LoVo (cell line): ENCODE data around the gene TAF11L13.
"Not testable (repeated sequence)": the region's sequence is repeated elsewhere in the genome, so short reads cannot be mapped to it uniquely, and the experiment has no call there.

Experiments
- DNase-seq: peaks from one replicate; pipeline ENCODE4 v3.0.0-alpha.2; 2016; ENCODE audit warnings: low spot score

Gene TAF11L13

DNA sequence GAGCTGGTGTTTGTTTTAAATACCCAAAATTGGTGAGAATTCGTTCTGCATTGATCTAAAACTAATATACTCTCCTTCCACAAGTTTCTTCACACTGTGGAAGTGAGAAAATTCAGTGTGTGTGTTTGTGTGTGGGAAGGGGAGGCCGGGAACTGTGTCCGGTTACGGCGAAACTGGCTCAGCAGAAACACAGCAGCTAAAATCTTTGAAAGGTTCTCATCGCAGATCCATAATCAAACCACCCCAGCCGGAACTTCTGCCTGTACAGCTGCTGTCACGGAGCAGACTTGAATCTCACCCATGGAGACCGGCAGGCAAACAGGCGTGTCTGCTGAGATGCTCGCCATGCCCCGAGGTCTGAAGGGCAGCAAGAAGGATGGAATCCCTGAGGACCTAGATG is at the start of gene TAF11L13:
Gene TAF11L13, plus strand, starts transcription at position 301 of the 400 bp plus-strand sequence.
- DNase-seq = not testable (repeated sequence)

DNA sequence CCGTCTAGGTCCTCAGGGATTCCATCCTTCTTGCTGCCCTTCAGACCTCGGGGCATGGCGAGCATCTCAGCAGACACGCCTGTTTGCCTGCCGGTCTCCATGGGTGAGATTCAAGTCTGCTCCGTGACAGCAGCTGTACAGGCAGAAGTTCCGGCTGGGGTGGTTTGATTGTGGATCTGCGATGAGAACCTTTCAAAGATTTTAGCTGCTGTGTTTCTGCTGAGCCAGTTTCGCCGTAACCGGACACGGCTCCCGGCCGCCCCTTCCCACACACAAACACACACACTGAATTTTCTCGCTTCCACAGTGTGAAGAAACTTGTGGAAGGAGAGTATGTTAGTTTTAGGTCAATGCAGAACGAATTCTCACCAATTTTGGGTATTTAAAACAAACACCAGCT is 46.2 kb upstream of the TAF11L13 start, which contains the start of gene TAF11L7:
Gene TAF11L7, minus strand, starts transcription at position 101 of the 400 bp plus-strand sequence.
- not testable (repeated sequence) for DNase-seq

- not testable (repeated sequence) for DNase-seq
Measured at GRCh38 chr5:17590860-17591259, 41.0 kb upstream of the TAF11L13 start, which contains the start of gene TAF11L8. TAF11L8 (minus strand) TSS chr5:17590960.

DNA sequence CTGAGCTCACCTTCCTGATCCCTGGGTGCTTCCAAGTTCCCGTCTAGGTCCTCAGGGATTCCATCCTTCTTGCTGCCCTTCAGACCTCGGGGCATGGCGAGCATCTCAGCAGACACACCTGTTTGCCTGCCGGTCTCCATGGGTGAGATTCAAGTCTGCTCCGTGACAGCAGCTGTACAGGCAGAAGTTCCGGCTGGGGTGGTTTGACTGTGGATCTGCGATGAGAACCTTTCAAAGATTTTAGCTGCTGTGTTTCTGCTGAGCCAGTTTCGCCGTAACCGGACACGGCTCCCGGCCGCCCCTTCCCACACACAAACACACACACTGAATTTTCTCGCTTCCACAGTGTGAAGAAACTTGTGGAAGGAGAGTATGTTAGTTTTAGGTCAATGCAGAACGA is 37.6 kb upstream of the TAF11L13 start, which contains the start of gene TAF11L9:
Gene TAF11L9, minus strand, starts transcription at position 140 of the 400 bp plus-strand sequence.
- not testable (repeated sequence) for DNase-seq

DNA sequence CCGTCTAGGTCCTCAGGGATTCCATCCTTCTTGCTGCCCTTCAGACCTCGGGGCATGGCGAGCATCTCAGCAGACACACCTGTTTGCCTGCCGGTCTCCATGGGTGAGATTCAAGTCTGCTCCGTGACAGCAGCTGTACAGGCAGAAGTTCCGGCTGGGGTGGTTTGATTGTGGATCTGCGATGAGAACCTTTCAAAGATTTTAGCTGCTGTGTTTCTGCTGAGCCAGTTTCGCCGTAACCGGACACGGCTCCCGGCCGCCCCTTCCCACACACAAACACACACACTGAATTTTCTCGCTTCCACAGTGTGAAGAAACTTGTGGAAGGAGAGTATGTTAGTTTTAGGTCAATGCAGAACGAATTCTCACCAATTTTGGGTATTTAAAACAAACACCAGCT is 34.2 kb upstream of the TAF11L13 start, which contains the start of gene TAF11L10:
Gene TAF11L10, minus strand, starts transcription at position 101 of the 400 bp plus-strand sequence.
- DNase-seq = not testable (repeated sequence)

DNA sequence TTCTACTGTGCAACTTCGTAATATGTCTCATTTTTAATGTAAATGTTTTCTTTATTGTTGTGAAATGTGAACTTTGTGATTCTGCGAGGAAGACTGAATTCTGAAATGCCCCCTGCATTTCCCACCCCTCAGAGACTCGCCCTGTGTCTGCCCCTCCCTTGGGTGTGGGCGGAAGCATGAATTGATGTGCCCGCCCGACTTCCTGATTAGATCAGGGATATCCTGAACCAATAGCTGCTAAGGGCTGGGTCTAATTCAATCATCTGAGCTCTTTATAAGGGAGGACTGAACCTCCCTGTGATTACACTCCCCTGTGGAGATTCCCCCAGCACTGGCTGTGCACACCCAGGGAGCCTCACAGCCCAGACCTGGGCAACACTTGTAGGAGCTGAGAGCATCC is 28.0 kb upstream of the TAF11L13 start, which contains the start of gene TAF11L11:
Gene TAF11L11, plus strand, starts transcription at position 304 of the 400 bp plus-strand sequence.
- not testable (repeated sequence) for DNase-seq

DNA sequence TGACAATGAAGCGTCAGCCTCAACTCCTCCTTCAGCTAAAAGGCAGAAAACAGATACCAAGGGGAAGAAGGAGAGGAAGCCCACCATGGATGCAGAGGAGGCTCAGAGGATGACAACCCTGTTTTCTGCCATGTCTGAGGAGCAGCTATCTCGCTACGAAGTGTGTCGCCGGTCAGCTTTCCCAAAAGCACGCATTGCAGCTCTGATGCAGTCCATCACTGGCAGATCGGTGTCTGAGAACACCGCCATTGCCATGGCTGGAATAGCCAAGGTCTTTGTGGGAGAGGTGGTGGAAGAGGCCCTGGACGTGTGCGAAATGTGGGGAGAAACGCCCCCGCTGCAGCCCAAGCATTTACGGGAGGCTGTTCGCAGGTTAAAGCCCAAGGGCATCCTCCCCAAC is 26.9 kb upstream of the TAF11L13 start:
- DNase-seq = no peak

GRCh38 chr5:17607461-17607860 is 24.4 kb upstream of the TAF11L13 start:
- DNase-seq = not testable (repeated sequence)

- not testable (repeated sequence) for DNase-seq
Measured at GRCh38 chr5:17610092-17610491, 21.8 kb upstream of the TAF11L13 start, which contains the start of gene TAF11L12. TAF11L12 (plus strand) TSS chr5:17610392.

DNA sequence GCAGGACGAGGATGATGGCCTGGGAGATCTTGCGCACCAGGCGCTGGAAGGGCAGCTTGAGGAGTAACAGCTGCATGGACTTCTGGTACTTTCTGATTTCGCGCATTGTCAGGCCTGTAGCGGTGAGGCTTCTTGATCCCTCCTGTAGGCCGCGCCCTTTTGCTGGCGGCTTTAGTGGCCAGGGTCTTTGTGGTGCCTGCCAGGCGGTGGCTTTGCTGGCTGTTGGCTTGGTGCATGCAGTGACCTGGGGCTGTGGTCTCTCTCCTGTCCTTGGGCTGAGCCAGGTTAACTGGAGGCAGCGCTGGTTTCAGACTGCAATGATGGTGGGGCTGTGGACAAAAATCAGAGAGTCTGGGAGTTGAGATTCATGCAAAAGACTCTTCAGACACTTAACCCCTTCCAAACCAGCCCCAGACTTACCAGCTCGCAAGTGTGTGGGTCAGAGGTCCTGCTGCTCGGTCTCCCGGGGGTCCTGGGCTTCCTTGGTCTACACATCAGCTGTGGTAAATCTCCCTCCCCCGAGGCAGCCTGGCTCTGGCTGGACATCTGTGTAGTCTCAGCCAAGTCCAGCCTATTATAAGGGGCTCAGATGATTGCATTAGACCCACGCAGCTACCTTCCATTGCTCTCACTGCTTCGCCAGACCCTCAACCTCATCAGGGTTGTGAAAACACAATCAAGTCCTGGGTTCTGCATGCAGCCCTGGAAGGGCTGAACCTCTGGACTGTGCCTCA is 16.8 kb upstream of the TAF11L13 start:
- no peak for DNase-seq

DNA sequence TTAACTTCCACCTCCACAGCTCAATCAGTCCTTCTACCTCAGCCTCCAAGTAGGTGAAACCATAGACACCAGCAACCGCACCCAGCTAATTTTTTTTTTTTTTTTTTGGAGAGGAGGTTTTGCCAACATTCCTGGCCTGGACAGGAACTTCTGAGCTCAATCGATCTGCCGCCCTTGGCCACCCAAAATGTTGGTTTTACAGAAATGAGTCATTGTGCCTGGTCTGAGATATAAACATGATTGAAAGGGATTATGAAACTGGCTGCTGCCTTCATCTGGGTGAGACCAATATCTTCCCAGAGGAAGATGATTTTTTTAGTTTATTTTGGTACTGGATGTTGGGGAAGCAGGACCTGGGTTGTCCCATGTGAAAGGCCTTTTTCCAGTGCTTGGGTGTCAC is 12.5 kb upstream of the TAF11L13 start:
- DNase-seq = no peak

- no peak for DNase-seq
Measured at GRCh38 chr5:17620627-17621026, 11.3 kb upstream of the TAF11L13 start.

GRCh38 chr5:17625686-17626085 is 6.2 kb upstream of the TAF11L13 start:
- no peak for DNase-seq

DNA sequence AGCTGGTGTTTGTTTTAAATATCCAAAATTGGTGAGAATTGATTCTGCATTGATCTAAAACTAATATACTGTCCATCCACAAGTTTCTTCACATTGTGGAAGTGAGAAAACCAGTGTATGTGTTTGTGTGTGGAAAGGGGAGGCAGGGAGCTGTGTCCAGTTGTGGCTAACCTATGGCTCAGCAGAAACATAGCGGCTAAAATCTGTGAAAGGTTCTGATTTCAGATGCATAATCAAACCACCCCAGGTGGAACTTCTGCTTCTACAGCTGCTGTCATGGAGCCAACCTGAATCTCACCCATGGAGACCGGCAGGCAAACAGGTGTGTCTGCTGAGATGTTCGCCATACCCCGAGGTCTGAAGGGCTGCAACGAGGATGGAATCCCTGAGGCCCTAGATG is 2.3 kb downstream of the TAF11L13 start, which contains the start of gene TAF11L14:
Gene TAF11L14, plus strand, starts transcription at position 301 of the 400 bp plus-strand sequence.
- no peak for DNase-seq

GRCh38 chr5:17649232-17649631 is 17.3 kb downstream of the TAF11L13 start:
- DNase-seq = not testable (repeated sequence)

- DNase-seq = not testable (repeated sequence)
Measured at GRCh38 chr5:17655201-17655759, 23.4 kb downstream of the TAF11L13 start.

- no peak for DNase-seq
Measured at GRCh38 chr5:17655921-17656320, 24.0 kb downstream of the TAF11L13 start.

DNA sequence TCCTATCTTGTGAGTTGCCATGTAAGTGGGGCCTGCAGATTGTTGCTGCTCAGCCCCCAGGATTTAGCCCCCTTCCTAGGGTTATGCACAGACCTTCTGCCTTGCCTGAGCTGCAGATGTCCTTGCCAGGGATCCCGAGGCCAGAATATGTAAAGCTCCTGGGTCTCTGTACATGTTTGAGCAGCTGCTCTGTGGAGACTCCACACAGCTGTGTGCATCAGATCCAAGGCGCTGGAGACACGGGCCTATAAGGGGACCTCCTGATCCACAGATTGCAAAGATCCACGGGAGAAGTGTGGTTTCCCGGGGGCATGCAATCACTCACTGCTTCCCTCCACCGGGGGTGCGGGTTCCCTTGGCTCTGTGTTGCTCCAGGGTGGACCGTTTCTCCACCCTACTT is 31.3 kb downstream of the TAF11L13 start:
- no peak for DNase-seq

DNA sequence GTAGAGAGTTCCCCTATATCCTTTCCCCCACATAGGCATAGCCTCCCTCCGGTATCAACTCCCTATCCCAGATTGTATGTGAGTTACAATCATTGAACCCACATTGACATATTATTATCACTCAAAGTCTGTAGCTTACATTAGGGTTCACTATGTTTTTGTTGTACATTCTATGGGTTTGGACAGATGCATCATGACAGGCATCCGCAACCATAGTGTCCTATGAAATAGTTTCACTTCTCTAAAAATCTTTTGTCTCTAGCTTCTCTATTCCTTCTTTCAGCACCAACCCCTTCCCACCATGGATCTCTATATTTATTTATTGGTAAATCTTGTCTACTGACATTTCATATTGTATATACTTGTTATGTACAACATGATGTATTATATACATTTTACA is 33.9 kb downstream of the TAF11L13 start:
- no peak for DNase-seq

DNA sequence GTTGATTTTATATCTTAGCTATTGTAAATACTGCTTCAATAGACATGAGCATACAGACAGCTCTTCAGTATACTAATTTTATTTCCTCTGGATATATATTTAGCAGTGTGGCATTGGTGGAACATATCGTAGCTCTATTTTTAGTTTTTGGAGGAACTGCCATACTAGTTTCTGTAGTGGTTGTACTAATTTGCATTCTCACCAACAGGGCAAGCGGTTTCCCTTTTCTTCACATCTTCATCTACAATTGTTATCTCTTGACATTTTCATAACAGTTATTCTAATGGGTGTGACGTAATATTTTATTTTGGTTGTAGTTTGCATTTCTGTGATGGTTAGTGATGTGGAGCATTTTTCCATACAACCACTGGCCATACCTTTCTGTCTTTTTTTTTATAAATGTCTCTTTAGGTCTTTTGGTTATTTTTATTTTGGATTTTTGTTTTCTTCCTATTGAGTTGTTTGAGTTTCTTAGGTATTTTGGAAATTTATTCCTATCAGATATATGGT is 34.9 kb downstream of the TAF11L13 start:
- DNase-seq = no peak

GRCh38 chr5:17670353-17670752 is 38.5 kb downstream of the TAF11L13 start:
- no peak for DNase-seq

DNA sequence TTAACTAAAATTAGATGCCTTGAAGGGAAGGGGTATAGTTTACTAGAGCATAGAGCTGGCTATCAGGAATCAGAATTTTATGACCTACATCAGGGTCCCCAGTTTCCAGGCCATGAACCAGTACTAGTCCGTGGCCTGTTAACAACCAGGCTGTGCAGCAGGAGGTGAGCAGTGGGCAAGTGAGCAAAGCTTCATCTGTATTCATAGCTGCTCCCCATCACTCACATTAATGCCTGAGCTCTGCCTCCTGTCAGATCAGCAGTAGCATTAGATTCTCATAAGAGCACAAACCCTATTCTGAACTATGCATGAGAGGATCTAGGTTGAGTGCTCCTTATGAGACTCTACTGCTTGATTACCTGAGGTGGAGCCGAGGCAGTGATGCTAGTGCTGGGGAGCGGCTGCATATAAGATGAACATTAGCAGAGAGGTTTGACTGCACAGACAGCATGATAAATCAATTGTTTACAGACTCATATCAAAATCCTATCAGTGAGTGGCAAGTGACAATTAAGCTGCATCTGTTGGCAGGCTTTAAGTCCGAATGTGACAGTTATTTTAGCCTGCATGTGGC is 47.0 kb downstream of the TAF11L13 start:
- no peak for DNase-seq
